Measurements from ENCODE around the gene LRMDA.

LRMDA gene

GRCh38 chr10:75818552-75818951 lies 387.1 kb downstream of the LRMDA start:
- DNase-seq (ENCODE audit: low spot score) = no peak
- no peak for TF ChIP-seq CTCF (IDR thresholded peaks at IDR 0.05)
- Histone ChIP-seq H3K4me3 (no peak overlapping the region), H3K27ac (no peak overlapping the region)

- no peak for TF ChIP-seq CTCF (IDR thresholded peaks at IDR 0.05)
- Histone ChIP-seq H3K27ac (no peak overlapping the region), H3K4me3 (no peak overlapping the region)
- no peak for DNase-seq (ENCODE audit: low spot score)
Measured at GRCh38 chr10:75825235-75825634, 393.8 kb downstream of the LRMDA start.

DNA sequence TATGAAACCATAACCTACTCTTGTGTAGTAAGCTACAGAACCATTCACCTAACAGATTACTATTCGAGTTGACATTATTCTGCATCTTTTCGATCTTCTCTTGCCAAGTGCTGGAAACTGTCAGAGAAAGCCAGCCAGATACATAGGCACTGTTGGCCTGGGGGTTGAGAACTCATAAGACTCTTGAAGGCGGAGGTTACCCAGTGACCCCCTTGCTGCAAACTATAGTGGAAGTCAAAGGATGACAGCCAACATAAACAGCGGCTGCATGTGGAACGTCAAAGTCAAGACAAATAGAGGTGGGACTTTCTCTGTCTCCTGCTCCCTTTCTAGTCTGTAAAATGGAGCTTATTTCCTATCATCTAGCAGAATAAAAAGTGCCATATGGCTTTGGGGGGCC lies 394.2 kb downstream of the LRMDA start:
- Histone ChIP-seq H3K4me3 (no peak overlapping the region), H3K27ac (no peak overlapping the region)
- DNase-seq (ENCODE audit: low spot score) = no peak
- TF ChIP-seq CTCF (IDR thresholded peaks at IDR 0.05) = no peak

GRCh38 chr10:75826846-75827245 lies 395.4 kb downstream of the LRMDA start:
- DNase-seq (ENCODE audit: low spot score) = no peak
- no peak for TF ChIP-seq CTCF (IDR thresholded peaks at IDR 0.05)
- H3K4me3 ChIP-seq = no peak overlapping the region
- no peak overlapping the region for H3K27ac ChIP-seq

GRCh38 chr10:75827587-75828021 lies 396.2 kb downstream of the LRMDA start:
- TF ChIP-seq CTCF (IDR thresholded peaks at IDR 0.05) = no peak
- no peak overlapping the region for H3K27ac ChIP-seq

GRCh38 chr10:75828413-75828812 lies 397.0 kb downstream of the LRMDA start:
- TF ChIP-seq CTCF (IDR thresholded peaks at IDR 0.05) = no peak
- Histone ChIP-seq H3K27ac (no peak overlapping the region), H3K4me3 (no peak overlapping the region)
- DNase-seq (ENCODE audit: low spot score) = no peak

More at GRCh38 chr10:75827587-75828021, 396.2 kb downstream of the LRMDA start:
- DNase-seq (ENCODE audit: low spot score) = no peak
- no peak overlapping the region for H3K4me3 ChIP-seq

DNA sequence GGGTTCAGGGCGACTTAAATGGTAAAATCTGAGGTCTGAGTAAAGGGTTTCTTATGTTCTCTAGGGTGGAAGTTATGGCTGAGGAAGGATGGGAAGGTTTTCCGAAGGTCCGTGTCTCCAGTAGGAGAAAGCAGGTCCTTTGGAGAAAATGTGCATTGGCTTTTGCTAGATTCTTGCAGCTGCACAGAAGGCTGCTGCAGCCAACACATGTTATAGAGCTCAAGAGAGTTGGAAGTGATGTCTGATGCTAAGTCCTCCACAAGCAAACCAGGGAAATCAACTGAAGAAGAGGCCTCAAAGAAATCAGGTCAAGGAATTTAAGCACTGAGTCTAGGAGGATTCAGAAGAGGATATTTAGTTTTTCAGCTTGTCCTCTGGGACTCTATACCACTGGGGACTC lies 404.6 kb downstream of the LRMDA start:
- no peak for TF ChIP-seq CTCF (IDR thresholded peaks at IDR 0.05)
- DNase-seq (ENCODE audit: low spot score) = no peak
- no peak overlapping the region for H3K27ac ChIP-seq
- no peak overlapping the region for H3K4me3 ChIP-seq

Measured in coronary artery (tissue), 2 donors.